ENCODE measurements around the gene MMP24. TPM values are rescaled to one million over a fixed set of nuclear protein-coding genes. Genes with fewer than 3 reads are reported as not detected.

The MMP24 gene
- total RNA-seq, 1 donor from 2014 or later, result 1.1 TPM

DNA sequence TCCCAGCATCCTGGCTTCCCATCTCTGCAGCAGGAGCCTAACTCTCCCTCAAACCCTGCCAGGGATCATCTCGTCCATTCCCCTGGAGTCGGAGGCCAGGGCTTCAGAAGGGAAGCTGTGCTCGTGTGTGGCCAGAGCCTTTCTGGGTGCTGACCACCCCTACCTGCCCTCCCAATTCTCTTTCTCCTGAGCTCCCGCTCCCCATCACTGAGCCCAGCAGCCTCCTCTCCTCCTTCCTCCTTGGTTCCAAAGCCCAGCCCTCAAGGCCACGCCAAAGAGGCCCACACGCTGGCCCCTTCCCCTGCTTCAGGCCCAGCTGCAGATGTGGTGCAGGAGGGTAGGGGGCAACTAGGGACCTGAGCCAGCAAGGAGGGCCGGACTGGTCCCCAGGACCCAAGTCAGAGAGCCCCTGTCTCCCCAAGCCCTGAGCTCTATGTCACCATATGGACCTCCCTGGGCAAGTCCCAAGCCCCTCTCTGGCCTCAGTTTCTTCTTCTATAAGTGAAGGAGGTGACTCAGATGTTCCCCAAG, 64.5 kb downstream of the MMP24 start:
- Mint-ChIP-seq H3K4me1 (peaks cover 1% of the 10 kb centered on the region), H3K4me3 (no peak overlapping the region), H3K27ac (no peak overlapping the region), H3K27me3 (ENCODE audit: low read depth) (peaks cover 5% of the 10 kb centered on the region), H3K9me3 (no peaks in the 10 kb centered on the region), H3K36me3 (no peaks in the 10 kb centered on the region)
- TF ChIP-seq, protein P1, sequence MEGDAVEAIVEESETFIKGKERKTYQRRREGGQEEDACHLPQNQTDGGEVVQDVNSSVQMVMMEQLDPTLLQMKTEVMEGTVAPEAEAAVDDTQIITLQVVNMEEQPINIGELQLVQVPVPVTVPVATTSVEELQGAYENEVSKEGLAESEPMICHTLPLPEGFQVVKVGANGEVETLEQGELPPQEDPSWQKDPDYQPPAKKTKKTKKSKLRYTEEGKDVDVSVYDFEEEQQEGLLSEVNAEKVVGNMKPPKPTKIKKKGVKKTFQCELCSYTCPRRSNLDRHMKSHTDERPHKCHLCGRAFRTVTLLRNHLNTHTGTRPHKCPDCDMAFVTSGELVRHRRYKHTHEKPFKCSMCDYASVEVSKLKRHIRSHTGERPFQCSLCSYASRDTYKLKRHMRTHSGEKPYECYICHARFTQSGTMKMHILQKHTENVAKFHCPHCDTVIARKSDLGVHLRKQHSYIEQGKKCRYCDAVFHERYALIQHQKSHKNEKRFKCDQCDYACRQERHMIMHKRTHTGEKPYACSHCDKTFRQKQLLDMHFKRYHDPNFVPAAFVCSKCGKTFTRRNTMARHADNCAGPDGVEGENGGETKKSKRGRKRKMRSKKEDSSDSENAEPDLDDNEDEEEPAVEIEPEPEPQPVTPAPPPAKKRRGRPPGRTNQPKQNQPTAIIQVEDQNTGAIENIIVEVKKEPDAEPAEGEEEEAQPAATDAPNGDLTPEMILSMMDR (IDR thresholded peaks at IDR 0.05; ENCODE audit: unreplicated experiment), result no peak
- no peak for DNase-seq (ENCODE audit: low spot score in 2 of 2, unreplicated experiment in 2 of 2)

DNA sequence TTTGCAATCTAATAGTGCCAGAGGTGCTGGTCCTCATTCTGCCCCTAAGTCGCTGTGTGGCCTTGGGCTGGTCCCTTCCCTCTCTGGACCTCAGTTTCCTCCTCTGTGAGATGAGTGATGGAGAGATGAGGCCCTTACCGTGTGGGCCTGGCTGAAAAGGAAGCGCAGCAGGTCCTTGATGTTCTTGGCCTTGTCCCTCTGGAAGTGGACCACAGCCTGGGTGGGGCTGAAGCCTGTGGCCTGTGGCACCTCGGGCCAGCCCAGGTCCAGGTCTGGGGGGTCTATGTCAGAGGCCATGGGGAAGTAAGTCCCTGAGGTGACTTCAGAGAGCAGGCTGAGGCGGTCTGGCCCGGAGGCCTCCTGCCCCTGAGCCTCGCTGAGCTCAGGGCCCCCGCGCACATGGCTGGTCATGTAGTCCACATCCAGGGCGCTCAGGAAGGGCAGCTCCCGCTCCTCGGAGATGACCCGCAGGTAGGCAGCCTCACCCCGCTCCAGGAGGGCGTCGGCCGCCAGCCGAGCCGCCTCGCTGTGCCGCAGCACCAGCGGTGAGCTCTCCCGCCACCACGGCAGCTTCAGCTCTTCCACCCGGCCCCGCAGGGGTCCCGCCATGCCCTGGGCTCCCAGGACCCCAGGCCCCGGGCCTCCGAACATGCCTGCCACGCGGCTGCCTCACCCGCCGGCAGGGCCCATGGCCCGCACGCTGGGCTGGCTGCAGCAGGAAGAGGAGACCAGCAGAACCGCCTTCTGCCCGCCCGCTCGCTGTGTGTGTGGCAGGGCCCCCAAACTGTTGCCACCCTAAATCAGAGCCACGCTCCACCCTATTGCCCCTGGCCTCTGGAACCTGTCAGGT, 65.4 kb downstream of the MMP24 start, which contains the start of gene FAM83C:
FAM83C (minus strand) TSS at position 772 of the 850 bp plus-strand sequence; CDS start at position 651, 121 bp downstream.
- Mint-ChIP-seq H3K36me3 (no peaks in the 10 kb centered on the region), H3K4me3 (no peak within 1 kb of the TSS), H3K27me3 (ENCODE audit: low read depth) (peaks cover 8% of the 10 kb centered on the region), H3K27ac (no peak within 1 kb of the TSS), H3K4me1 (no peaks in the 10 kb centered on the region), H3K9me3 (no peaks in the 10 kb centered on the region)
- TF ChIP-seq, protein P1 (IDR thresholded peaks at IDR 0.05; ENCODE audit: unreplicated experiment), result no peak
- DNase-seq (ENCODE audit: low spot score in 2 of 2, unreplicated experiment in 2 of 2), result no peak

DNA sequence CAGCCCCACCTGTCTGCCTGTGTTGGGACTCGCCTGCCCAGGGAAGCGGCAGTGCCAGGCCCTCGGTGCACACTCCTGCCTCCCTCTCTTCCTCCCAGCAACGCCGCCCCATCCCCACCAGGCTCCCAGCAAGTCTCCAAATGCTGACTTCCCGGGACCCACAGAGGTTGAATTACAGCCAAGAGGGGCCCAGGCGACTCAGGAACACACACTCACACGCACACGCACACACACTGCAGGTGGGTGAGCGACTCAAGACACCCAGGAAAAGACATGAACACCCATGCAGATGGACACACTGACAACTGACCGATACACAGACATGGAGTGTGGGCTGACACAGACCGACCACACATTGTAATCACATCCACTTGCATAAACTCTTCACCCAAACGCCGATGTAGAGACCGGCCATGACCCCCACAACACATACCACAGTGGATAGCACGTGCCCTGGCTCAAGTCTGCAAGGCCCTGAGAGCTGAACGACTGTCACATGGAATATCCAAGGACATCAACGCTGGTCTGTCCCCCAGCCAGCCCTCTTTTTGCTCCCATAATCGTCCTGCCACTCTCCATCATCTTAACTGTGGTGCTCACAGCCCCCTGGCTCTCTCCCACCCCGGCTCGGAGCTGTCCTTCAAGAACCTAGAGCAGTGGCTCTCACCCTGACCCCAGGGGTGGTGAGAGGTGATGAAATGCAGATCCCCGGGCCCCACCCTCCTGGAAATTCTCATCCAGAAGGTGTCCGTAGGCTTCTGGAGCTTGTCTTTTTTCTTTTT, 66.2 kb downstream of the MMP24 start:
- TF ChIP-seq, protein P1 (IDR thresholded peaks at IDR 0.05; ENCODE audit: unreplicated experiment), result no peak
- H3K4me1 Mint-ChIP-seq, result no peaks in the 10 kb centered on the region
- H3K4me3 Mint-ChIP-seq, result no peak overlapping the region

DNA sequence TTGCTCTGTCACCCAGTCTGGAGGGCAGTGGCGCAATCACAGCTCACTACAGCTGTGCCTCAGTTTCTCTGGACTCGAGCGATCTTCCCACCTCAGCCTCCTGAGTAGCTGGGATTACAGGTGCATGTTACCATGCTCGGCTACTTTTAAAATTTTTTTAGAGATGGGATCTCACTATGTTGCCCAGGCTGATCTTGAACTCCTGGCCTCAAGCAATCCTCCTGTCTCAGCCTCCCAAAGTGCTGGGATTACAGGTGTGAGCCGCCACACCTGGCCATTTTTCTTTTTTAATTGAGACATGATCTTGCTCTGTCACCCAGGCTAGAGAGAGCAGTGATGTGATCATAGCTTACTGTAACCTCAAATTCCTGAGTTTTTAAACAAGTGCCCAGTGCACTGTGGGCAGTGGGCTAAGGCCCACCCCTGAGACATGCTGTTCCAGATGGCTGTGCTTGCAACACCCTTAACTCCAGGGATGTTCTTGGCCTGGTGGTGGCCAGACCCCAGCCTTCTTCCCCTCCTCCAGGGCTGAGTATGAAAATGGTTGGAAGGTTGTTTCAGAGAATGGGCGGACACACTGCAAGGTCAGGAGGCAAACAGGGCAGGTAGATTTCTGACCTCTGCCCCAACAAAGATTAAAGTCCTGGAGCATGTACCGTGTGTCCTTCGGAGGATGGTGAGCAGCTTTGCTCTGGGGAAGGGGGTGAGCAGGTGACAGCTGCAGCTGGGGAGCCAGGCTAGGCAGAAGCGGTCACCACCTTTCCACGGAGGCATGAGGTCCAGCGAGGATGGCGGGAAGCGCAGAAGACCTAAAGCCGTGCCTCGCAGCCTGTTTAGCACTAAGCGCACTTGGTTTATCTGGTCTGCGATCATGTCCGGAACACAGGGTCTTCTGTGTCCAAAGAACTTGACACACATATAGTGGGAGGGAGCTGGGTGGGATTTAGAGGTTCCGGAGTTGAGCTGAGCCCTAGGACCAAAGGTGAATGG, 67.1 kb downstream of the MMP24 start:
- Mint-ChIP-seq H3K4me3 (no peak overlapping the region), H3K4me1 (no peaks in the 10 kb centered on the region), H3K27ac (no peak overlapping the region), H3K27me3 (ENCODE audit: low read depth) (peaks cover 9% of the 10 kb centered on the region), H3K9me3 (no peaks in the 10 kb centered on the region), H3K36me3 (no peaks in the 10 kb centered on the region)
- DNase-seq (ENCODE audit: low spot score in 2 of 2, unreplicated experiment in 2 of 2), result no peak
- TF ChIP-seq, protein P1 (IDR thresholded peaks at IDR 0.05; ENCODE audit: unreplicated experiment), result no peak

More for the DNA sequence above, 66.2 kb downstream of the MMP24 start:
- no peak for DNase-seq (ENCODE audit: low spot score in 2 of 2, unreplicated experiment in 2 of 2)
- no peak overlapping the region for H3K27ac Mint-ChIP-seq
- no peaks in the 10 kb centered on the region for H3K36me3 Mint-ChIP-seq
- no peaks in the 10 kb centered on the region for H3K9me3 Mint-ChIP-seq
- peaks cover 8% of the 10 kb centered on the region for H3K27me3 Mint-ChIP-seq (ENCODE audit: low read depth)

DNA sequence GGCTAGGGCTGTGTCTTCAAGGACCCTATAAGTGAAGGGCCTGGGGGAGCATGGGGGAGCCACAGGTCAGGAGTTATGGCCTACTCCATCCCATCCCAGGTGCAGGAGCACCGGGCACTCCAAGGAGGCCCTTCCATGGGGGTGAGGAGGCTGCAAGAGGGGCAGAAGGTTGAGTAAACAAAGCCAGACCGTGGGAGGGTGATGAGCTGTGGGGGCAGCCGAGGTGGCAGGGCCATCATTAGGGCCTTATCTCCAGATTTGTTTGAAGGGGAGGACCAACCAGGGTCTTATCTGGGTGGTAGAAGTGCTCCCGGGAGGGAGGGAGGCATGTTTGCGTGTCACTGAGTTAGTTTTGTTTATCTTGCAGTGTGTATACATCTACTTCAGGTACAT, 67.8 kb downstream of the MMP24 start:
- H3K4me3 Mint-ChIP-seq, result no peak overlapping the region
- no peak for DNase-seq (ENCODE audit: low spot score in 2 of 2, unreplicated experiment in 2 of 2)
- H3K4me1 Mint-ChIP-seq, result no peaks in the 10 kb centered on the region
- no peak overlapping the region for H3K27ac Mint-ChIP-seq
- no peaks in the 10 kb centered on the region for H3K36me3 Mint-ChIP-seq
- TF ChIP-seq, protein P1 (IDR thresholded peaks at IDR 0.05; ENCODE audit: unreplicated experiment), result no peak
- H3K9me3 Mint-ChIP-seq, result no peaks in the 10 kb centered on the region
- H3K27me3 Mint-ChIP-seq (ENCODE audit: low read depth), result peaks cover 12% of the 10 kb centered on the region
